ENCODE results near the gene ZBTB7A.

The ZBTB7A gene

DNA sequence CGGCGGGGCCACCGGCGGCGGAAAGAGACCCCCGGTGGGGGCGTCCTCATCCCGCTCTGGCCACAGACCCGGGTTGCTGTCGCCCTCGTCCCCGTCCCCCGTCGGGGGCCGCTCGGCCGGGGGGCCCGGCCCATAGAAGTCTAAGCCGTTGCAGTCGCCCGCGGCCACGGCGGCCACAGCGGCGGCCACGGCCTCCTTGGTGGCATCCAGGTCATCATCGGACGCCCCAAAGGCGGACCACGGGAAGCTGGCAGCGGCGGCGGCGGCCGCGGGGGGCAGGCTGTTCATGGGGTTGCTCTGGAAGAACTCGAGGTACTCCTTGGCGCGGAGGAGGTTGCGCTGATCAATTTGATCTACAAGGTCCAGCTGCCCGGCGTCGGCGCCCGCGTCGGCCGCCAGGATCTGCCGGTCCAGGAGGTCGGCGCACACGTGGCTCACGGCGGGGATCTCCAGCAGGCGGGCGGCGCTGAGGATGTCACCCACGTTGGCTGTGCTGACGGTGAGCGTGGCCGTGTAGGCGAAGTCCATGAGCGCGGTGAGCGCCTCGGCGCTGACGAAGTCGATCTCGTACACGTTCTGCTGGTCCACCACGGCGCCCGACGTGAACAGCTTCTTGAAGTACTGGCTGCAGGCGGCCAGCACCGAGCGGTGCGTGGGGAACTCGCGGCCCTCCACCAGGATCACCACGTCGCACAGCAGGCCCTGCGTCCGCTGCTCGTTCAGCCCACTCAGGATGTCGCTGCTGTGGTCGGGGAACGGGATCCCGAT, 12.1 kb downstream of the ZBTB7A start:
- no peak for DNase-seq (ENCODE audit: low read depth in 2 of 2)

DNA sequence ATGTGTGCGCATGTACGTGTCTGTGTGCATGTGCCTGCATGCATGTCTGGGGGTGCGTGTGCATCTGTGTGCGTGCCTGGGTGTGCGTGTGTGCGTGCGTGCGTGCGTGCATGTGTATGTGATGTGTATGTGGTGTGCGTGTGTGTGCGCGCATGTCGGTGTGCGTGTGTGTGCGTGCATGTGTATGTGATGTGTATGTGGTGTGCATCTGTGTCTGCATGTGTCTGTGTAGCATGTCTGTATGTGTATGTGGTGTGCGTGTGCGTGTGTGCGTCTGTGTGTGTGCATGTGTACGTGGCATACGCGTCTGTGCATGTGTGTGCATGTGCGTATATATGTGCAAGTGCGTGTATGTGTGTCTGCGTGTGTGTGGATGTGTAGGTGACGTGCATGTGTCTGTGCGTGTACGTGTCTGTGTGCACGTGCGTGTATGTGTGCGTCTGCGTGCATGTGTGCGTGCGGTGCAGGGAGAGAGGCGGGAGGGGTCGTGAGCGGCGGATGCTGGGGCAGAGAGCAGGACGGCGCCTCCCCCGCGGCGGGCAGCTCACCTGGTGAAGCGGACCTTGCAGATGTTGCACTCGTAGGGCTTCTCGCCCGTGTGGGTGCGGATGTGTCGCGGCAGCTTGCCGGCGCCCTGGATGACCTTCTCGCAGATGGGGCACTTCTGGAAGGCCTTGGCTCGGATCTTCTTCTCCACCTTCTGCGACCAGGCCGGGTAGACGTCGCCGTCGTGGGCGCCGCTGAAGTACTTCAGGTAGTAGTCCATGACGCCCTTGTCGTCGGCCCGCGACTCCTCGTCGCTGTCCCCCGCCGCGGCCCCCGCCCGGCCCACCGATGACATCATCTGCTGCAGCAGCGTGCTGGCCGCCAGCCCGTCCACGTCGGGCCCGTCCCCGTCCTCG, 13.0 kb downstream of the ZBTB7A start:
- DNase-seq (ENCODE audit: low read depth in 2 of 2) = no peak

DNA sequence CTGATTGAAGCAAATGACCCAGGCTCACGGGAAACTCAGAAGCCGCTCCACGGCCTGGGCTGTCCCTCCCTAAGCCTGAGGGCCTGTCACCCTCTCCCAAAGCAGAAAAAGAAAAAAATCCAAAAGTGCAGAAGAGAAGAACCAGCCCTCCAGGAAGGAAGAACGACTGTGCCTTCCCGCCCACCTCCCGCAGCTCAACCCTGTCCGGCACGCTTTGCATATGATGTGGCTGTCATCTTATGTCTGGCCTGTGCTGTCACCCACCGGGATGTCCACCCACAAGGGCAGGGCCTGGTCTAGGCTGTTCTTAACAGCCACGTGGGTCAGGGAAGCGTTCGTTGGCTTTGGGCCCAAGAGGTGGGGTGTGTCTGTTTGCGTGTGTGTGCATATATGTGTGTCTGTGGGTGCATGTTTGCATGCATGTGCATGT, 13.7 kb downstream of the ZBTB7A start:
- DNase-seq (ENCODE audit: low read depth in 2 of 2) = no peak

DNA sequence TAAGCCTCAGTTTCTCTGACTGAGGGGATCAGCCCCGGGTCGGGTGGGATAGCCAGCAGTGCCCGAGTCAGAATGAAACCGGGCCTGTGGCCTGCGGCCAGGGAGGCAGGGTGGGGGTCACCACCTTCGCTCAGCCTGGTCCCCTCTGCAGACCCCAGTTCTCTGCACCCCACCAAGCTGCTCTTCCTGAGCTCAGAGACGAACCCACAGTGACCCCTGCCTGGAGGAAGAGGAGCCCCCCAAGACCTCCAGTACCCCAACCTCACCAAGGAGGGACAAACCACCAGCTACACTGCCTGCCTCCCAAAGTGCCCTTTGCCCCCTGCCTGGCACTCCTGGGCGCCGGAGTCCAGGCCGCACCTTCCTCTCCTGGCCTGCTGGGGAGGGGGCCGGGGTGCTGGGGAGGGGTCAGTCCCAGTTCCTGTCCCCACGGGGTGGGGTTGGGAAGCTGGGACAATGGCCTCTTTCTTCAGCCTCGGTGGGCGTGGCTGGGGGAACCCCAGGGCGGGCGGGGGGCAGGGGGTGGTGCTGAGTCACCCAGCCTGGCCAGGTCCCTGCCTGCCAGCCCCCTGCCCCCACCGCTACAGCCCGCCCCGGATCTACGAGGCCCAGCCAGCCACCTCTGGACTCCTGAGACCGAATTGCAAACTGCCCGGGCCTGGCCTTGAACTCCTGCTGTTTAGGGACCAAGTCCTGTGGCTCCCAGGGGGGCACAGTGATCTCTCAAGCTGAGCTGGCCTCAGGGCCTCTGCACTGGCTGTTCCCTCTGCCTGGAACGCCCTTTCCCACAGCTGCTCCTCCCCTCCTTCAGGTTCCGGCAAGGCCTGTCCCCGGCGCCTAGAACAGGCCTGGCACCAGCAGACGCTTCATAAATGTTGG, 14.3 kb downstream of the ZBTB7A start:
- DNase-seq (ENCODE audit: low read depth in 2 of 2) = no peak

DNA sequence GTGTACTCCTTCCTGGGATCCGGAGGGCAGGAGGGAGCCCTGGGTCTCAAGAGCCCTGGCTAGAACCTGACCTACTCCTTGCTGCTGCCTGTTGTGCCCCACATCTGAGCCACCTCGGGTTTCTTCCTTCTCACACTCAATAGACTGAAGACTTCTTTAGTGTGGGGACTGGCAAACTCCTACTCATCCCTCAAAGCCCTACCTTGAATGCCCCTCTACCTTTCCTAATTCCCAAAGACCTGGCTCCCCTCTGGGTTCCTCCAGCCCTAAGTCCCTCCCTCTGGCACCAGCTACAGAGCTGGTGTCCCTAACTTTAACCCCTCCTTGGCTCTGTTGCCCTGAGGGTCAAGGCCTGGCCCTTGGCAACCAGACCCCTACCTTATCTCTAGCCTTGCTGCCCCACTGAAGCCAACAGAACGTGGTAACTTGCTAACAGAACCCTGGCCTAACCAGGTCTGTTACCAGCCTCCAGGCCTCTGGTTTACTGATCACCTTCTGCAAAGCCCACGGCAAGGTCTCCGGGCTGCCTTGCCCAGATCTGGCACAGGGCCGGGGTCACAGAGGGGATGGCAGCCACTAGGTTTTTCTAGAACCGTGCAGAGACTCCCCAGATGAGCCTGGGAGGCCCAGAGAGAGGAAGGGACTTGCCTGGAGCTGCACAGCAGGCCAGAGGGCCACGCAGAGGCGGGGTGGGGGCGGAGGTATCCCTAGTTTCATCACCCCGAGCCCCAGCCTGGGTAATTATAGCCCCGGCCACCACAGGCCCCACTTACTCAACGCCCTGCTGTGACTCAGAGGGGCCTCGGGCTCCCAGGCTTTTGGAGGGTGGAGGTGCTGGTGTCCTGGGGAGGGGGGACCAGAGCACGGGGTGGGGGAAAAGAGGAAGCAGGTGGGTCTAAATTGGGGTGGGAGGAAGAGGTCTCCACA, 15.3 kb downstream of the ZBTB7A start:
- peak in 1 of 2 donors; percentile 50 for DNase-seq (ENCODE audit: low read depth in 2 of 2)

DNA sequence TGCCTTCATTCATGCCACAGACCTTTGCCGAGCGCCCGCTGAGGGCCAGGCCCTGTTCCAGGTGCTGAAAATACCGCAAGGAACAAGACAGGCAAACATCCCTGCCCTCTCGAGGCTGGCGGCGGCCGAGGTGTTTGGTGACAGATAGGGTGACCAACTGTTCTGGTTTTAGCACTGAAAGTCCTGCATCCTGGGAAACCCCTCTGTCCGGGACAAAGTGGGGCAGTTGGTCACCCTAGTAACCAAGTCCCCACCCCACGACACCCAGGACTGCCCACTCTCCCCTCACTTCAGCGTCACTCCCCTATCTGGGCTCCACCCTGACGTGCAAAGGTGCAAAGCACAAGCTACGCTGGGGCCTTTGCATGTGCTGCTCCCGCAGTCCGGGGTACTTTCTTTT, 17.3 kb downstream of the ZBTB7A start:
- no peak for DNase-seq (ENCODE audit: low read depth in 2 of 2)

DNA sequence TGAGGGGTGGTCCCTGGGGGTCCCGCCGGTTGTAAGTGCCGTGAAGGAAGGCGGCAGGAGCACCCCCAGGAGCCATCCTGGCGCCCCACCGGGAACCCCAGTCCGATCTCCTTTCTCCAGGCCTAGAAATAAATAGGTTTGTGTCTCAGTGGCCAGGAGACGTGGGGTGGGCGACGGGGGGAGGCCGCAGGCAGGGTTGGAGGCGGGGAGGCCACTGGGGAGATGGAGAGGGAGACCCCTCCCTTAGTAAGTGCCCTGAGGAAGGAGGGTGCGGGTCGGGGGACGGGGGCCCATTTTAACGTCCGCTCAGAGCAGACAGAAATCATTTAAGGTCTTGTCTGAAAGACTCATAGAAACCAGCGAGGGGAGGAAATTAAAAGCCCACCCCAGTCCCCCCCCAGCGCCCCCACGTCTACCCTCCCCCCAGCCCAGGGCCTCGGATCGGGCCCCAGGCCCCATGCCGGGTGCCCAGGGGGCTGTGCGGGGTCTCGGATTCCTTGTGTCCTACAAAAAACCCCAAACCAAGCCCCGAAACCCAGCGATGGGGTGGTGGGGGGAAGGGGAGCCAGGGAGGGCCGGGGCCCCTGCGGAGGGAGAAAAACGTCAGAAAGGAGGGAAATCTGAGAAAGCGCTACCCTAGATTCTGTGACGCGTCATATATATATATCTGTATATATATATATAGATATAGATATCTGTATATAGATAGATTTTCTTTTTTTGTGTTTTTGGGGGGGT, 19.6 kb downstream of the ZBTB7A start:
- no peak for DNase-seq (ENCODE audit: low read depth in 2 of 2)

DNA sequence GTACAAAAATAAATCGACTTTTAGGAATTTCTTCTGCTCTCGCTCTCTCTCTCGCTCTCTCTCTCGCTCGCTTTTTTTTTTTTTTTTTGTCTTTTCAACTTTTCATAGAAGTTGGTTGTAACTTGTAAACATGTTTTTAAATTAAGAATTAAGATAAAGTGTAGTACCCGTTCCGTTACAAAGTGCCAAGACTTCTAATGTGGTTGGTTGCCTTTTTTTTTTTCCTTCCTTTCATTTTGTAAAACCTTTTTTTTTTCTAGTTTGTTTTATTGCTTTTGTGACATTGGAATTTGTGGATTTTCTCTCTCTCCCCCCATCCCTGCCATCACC, 20.4 kb downstream of the ZBTB7A start:
- no peak for DNase-seq (ENCODE audit: low read depth in 2 of 2)

DNA sequence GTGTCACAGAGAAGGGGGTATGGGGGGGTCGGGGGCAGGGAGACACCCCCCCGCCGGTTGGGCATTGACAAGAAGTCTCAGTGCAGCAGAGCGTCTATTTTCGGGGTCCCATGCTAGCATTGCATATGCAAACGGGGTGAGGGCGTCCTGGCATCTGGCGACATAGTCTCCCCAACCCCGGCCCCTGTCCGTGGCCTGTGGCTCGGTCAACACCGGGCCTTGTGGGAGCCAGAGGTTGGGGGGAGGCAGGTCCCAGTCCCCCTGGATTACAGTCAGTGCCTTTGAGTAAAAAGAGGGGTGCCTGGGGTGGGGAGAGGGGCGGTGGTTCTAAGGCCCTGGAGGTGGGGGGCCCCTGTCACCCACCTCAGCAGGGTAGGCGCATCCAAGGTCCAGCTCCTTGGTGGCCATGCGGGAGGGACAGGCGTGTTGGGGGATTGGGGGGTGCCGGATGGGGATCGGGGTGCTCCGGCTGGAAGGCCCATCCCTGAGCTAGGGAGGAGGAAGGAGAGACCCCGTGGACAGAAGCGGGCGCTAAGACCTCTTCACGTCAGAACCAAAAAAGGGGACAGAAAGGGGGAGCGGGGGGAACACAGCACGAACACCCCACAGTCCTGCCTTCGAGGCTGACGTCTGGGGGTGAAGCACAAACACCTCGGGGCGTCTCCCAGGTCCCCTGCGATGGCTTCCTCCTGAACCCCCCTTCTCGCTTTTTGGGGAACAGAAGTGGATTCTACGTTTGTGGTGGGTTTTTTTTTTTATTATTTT, 20.9 kb downstream of the ZBTB7A start:
- no peak for DNase-seq (ENCODE audit: low read depth in 2 of 2)

DNA sequence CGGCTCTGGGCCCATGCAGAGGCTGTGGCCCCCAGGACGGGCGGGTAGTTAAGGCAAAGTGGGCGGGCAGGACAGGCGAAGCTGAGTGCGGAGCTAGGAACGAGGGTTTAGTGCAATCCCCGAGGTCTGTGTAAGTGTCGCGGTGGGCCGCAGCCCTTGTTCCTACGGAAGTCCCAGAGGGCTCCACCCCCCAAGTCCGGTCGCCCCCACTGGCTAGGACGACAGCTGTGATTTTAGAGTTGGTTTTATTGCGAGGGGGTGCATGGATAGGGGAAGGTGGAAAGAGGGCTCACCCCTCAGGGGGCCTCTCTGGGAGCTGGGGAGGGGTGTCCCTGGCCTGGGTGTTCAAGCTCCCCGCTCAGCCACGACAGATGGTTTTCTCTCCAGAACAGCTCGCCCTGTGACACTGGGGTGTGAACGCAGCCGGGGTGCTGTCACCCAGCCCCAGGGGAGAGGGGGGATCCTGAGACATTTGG, 21.7 kb downstream of the ZBTB7A start:
- no peak for DNase-seq (ENCODE audit: low read depth in 2 of 2)

DNA sequence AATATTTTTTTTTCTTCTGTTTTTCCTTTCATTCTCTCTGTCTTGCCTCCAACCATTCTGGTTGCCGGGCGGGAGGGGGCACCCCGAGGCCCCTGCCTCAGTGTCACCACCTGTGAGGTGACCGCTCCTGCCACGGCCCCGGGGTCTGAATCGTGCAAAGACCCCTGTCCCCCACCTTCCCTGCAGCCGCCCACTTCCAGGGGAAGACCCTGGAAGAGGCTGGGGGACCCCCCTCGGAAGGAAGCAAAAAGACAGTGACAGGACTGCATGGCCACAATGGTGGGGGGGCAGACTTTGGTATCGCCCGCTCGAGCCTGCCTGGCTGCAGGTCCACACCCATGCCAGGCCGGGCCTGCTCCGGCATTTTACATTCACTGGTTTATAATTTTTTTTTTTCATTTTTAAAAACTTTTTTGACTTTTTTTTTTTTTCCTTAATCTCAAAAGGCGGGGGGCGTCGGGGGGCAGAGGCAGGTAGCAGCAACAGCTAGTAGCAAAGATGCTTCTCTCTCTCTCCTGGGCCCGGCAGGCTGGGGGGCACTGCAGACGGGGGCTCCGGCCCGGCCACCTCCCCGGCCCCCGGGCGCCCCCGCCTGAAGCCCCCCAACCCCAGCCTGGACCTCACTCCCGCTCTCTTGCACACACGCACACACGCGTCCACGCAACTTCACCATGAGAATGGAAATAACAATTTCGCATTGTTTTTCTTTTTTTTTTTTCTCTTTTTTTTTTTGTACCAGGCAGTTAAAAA, 22.6 kb downstream of the ZBTB7A start:
- no peak for DNase-seq (ENCODE audit: low read depth in 2 of 2)

DNA sequence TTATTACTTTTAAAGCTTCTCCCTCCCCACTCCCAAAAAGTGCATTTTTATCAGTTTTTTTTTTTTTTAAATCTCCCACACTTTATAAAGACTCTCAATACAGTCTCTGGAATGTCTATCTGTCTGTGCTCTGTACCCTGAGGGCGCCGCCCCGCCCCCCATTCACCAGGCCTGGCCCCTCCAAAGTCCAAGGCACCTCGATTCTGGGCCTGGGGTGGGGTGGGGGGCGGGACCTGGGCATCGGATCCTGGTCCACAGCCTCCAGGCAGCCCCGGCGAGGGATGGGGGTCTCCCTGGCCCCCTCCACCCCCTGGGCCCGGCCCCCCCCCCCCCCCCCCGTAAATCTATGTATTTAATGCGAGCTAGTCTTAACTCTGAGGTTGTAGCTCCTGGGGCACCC, 23.3 kb downstream of the ZBTB7A start:
- DNase-seq (ENCODE audit: low read depth in 2 of 2) = no peak

DNA sequence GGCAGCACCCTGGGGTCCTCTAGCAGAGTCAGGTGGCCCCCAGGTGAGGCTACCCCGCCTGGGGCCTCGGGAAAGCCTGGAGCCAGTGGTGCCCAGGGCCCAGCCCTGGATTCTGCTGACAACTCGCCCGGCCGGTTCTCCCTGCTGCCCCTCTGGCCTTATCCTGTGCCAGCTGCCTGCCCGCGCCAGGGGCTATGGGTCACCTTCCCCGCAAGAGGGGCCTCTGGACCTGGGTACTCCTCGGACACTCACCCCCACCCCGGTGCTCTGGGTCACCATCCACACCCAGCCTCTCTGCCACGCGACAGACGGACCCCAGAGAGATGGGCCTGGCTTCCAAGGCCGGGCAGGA, 24.0 kb downstream of the ZBTB7A start:
- DNase-seq (ENCODE audit: low read depth in 2 of 2) = no peak

DNA sequence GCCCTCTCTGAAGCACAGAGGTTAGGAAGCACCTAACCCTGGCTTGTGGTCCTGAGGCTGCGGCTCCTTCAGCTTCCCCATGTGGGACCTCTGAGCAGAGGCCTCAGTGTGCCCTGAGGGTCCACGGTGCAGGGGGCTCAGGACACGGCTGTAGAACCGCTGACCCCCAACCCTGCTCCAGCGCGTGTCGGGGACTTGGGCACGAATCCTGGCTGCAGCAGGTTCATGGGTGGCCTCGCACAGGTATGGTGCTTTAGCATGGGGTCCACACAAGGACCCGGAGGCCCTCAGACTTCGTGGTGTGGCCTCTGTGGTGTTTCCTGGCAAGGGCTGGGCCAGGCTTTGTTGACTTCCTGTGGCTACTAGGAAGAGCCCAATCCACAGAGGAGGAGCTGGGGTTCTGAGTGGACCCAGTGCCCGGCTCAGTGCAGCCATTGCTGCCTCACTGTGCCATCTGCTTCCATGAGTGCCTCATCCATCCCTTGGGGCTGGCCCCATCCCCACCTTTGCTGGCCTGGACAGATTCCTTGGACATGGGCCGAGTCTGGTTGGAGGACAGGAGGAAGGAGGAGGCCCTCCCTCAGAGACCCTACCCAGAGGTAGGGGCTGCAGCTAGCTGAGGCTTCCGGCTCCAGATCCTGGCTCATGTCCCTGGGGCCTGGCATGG, 24.5 kb downstream of the ZBTB7A start:
- DNase-seq (ENCODE audit: low read depth in 2 of 2) = no peak

DNA sequence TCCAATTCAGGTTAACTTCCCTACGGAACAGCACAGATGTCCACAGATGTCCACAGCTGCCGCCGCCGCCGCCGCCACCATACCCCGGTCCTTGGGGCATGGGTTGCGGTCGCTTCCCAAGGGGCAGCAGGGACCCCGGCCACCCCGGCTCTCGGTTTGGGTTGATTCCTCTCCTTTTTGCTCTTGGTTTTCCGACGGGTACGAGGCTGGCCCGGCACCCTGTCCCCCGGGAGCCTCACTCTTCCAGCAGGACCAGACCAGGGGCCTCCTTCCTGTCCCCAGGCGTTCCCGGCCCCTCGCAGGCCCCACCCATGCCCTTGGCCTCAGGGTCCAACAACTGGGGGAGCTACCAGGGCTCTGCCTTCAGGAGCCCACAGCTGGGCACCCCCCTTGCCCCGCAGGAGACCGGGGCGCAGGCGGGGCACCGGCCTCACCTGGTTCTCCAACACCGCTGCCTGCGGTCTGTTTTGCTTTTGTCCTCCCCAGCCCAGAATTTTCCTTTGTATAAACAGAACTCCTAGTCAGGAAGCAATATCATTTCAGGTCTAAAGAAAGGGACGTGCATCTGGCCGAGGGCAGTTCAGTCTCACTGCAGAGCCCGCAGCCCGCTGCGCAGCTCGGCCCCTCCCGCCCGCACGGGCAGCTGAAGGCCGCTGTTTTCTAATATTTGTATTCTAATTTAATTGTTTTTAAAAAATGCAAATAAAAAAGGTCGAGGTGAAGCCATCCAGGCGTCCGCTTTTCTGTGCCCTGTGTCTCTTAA, 27.9 kb downstream of the ZBTB7A start:
- no peak for DNase-seq (ENCODE audit: low read depth in 2 of 2)

DNA sequence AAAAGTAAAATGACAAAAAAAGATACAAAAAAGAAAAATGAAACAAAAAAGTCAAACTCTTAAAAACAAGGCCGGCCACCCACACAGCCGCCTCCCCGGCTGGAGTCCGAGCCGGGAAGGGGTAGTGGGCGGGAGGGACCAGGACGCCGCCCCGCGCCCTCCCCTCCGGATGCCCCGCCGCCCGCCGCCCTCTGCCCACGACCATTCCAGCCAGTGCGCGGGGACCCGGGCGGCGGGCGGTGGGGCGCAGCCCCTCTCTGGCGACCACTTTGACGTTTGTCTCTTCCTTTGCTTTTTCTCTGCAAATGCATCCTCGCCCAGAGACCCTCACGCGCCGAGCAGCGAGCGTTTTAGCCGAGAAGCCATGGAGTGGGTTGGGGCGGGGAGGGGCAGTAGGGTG, 28.6 kb downstream of the ZBTB7A start:
- DNase-seq (ENCODE audit: low read depth in 2 of 2) = no peak

DNA sequence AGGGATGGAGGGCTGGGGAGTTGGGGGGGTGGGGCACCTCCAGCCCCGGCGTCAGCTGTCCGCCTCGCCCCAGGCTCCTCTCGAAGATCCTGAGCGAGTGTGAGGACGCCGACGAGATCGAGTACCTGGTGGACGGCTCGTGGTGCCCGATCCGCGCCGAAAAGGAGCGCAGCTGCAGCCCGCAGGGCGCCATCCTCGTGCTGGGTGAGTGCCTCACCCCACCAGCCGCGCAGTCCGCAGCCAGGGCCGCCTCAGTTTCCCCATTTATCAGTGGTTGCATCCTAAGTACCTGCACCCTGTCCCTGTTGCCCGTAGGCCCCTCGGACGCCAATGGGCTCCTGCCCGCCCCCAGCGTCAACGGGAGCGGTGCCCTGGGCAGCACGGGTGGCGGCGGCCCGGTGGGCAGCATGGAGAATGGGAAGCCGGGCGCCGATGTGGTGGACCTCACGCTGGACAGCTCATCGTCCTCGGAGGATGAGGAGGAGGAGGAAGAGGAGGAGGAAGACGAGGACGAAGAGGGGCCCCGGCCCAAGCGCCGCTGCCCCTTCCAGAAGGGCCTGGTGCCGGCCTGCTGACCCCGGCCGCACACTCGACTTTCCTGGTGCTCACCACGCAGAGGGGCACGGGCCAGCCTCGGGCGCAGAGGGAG, 29.3 kb downstream of the ZBTB7A start:
- no peak for DNase-seq (ENCODE audit: low read depth in 2 of 2)

Data from stimulated activated CD8-positive, alpha-beta memory T cell treated with anti-CD3 and anti-CD28 coated beads, Interleukin-15, amount 100 ng/mL, for 48 hours (primary cell).